Ovary (tissue), 9 donors: ENCODE data around the gene C5orf15. TPM values are rescaled to one million over a fixed set of nuclear protein-coding genes. Genes with fewer than 3 reads are reported as not detected.

ENCODE experiments used
- DNase-seq, 5 donors: peaks; one replicate each; pipeline ENCODE4 v3.0.0-alpha.2; 2019 to 2020
- H3K27ac ChIP-seq, 2 donors: fragments of 200-600 bp; one replicate each; pipeline versions ENCODE4 v1.5.1 to v1.8.0; 2019 to 2022
- H3K27me3 ChIP-seq: fragments of 200-600 bp; one replicate; pipeline ENCODE4 v1.8.0; 2022
- H3K36me3 ChIP-seq: fragments of 200-600 bp; sonication (generic); one replicate; pipeline ENCODE4 v1.5.1; 2019
- H3K4me1 ChIP-seq: one replicate; pipeline ENCODE4 v1.8.1; 2013; ENCODE audit warnings: mild to moderate bottlenecking, moderate library complexity; ENCODE audit not compliant: insufficient read depth
- H3K4me3 ChIP-seq: fragments of 200-600 bp; sonication (generic); one replicate; pipeline ENCODE4 v1.5.1; 2017
- H3K9me3 ChIP-seq, 2 donors: fragments of 200-600 bp in 1 of 2; sonication (generic) in 1 of 2; one replicate each; pipeline versions ENCODE4 v1.5.1 to v1.8.1; 2013 to 2019; ENCODE audit warnings: mild to moderate bottlenecking in 1 of 2, moderate library complexity in 1 of 2
- EP300 ChIP-seq: sonication (generic); formaldehyde crosslinking; IDR thresholded peaks from one replicate; pipeline ENCODE4 v1.6.1; 2017; ENCODE audit warnings: antibody characterized with exemption
- POLR2A ChIP-seq: fragments of 450-650 bp; IDR thresholded peaks from one replicate; pipeline ENCODE4 v1.6.1; 2017; ENCODE audit warnings: antibody characterized with exemption, mild to moderate bottlenecking, moderate library complexity
- WGBS, 3 donors: extraction: QIAGEN DNeasy Blood & Tissue Kit in 1 of 3; methylation state at CpG; one replicate each; pipeline versions ENCODE4 v1.1.5 to v1.1.7; 2013 to 2017; 5-methylcytosine and 5-hydroxymethylcytosine counted together
- intact Hi-C, 4 donors: fragments of 100-400 bp; cut with DNase I; formaldehyde crosslinking; loops; one replicate each; pipeline versions ENCODE4 v1.11.0 to v1.15.1; 2022 to 2023
- polyA plus RNA-seq, 2 donors: library from polyadenylated mRNA; stranded (reverse); fragments of 200-250 nt in 1 of 2; fragments of 350-450 nt in 1 of 2; fragmentation: Illumina TruSeq in 1 of 2; extraction: RNeasy Lipid Tissue Mini Kit (QIAGEN cat#74804) in 1 of 2; gene quantifications; one replicate each; pipeline ENCODE4 v1.2.3, GENCODE V29; 2013 to 2014
- total RNA-seq, 7 donors: library from RNA; depleted of rRNA in 2 of 7; stranded (reverse); fragments of >200 nt in 2 of 7; fragmentation: NEBNext Ultra II Directional in 3 of 7; extraction: Animal tissue kit (Norgen Biotek cat#: 25700) in 3 of 7; gene quantifications; one replicate each; pipeline versions ENCODE4 v1.1.0 to v1.2.4, GENCODE V29; 2016 to 2023
- TF ChIP-seq, protein P1 (sequence below), 3 donors: fragments of 450-650 bp in 2 of 3; fragments of 200-600 bp in 1 of 3; IDR thresholded peaks; one replicate each; pipeline versions ENCODE4 v1.5.1 to v1.8.0; 2016 to 2022; ENCODE audit warnings: antibody characterized with exemption in 3 of 3, mild to moderate bottlenecking in 1 of 3
- donor health status: DM: no; HTN: no; CAD: no; lungs with moderate emphysema.
- donor health status: DM: no; HTN: no; CAD: no.
- donor health status: Bipolar disorder and iron deficiency.
- donor health status: DM: yes; HTN: yes; CAD: no.
- donor health status: DM: no; HTN: no; CAD: no.
- donor health status: DM: yes; HTN: yes; CAD: no.

C5orf15 gene
- total and polyA plus RNA-seq, 9 donors, result 26.9 to 102 (median 34.5) TPM

DNA sequence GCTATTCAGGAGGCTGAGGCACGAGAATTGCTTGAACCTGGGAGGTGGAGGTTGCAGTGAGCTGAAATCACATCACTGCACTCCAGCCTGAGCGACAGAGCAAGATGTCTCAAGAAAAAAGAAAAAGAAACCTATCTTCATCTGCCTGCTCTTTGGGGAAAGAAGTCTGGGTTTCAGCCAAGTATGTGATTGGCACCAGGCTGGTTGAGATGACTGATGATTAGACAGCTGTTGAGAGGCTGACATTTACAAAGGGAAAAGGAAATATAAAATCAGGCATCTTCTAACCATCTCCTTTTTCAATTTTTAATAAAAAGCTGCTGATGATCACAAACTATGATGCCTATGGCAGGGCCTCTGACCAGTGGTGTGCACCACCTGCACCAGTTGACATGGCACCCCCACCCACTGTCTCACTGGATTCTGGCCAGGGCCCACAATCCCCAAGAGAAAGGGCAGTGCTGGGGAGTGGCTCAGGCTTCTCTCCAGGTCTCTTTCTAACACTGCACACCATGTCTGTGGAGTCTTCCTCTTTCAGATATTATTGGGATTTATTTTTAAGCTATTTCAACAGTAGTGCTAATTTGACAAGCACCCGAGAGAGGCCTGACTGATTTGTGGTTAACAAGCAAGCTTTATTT lies 17.2 kb upstream of the C5orf15 start:
- H3K36me3 ChIP-seq, result no peaks in the 10 kb centered on the region
- H3K4me1 ChIP-seq, result no peaks in the 10 kb centered on the region
- 86 to 91% (median 89%) methylated on average over 3 of the region's 3 CpGs for WGBS, 3 donors
- no peaks in the 10 kb centered on the region for H3K9me3 ChIP-seq
- no peaks in the 10 kb centered on the region for H3K27me3 ChIP-seq
- no peak overlapping the region for H3K4me3 ChIP-seq
- TF ChIP-seq, protein P1, sequence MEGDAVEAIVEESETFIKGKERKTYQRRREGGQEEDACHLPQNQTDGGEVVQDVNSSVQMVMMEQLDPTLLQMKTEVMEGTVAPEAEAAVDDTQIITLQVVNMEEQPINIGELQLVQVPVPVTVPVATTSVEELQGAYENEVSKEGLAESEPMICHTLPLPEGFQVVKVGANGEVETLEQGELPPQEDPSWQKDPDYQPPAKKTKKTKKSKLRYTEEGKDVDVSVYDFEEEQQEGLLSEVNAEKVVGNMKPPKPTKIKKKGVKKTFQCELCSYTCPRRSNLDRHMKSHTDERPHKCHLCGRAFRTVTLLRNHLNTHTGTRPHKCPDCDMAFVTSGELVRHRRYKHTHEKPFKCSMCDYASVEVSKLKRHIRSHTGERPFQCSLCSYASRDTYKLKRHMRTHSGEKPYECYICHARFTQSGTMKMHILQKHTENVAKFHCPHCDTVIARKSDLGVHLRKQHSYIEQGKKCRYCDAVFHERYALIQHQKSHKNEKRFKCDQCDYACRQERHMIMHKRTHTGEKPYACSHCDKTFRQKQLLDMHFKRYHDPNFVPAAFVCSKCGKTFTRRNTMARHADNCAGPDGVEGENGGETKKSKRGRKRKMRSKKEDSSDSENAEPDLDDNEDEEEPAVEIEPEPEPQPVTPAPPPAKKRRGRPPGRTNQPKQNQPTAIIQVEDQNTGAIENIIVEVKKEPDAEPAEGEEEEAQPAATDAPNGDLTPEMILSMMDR (IDR thresholded peaks at IDR 0.05), result no peak
- TF ChIP-seq EP300, result no peak
- no peak for TF ChIP-seq POLR2A
- H3K27ac ChIP-seq, result no peak overlapping the region
- no peak for DNase-seq
- intact Hi-C loops, result no loop called here

DNA sequence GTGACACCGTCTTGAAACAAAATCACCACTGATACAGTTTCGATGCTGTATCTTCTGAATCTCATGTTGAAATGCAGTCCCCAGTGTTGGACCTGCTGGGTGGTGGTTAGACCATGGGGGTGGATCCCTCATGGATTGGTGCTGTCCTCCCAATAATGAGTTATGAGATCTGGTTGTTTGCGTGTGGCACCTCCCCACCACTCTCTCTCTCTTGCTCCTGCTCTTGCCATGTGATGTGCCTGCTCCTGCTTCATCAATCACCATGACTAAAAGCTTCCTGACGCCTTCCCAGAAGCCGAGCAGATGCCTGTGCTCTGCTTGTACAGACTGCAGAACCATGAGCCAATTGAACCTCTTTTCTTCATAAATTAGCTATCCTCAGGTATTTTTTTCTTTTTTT lies 15.2 kb upstream of the C5orf15 start:
- H3K4me3 ChIP-seq, result no peak overlapping the region
- H3K4me1 ChIP-seq, result no peaks in the 10 kb centered on the region
- TF ChIP-seq, protein P1 (IDR thresholded peaks at IDR 0.05), result no peak
- TF ChIP-seq POLR2A (no peak), EP300 (no peak)
- no peak for DNase-seq
- no peaks in the 10 kb centered on the region for H3K36me3 ChIP-seq
- H3K9me3 ChIP-seq, result no peaks in the 10 kb centered on the region
- intact Hi-C loops, result no loop called here
- H3K27me3 ChIP-seq, result no peaks in the 10 kb centered on the region
- no peak overlapping the region for H3K27ac ChIP-seq
- 81 to 84% (median 82%) methylated on average over 5 of the region's 5 CpGs for WGBS, 3 donors

DNA sequence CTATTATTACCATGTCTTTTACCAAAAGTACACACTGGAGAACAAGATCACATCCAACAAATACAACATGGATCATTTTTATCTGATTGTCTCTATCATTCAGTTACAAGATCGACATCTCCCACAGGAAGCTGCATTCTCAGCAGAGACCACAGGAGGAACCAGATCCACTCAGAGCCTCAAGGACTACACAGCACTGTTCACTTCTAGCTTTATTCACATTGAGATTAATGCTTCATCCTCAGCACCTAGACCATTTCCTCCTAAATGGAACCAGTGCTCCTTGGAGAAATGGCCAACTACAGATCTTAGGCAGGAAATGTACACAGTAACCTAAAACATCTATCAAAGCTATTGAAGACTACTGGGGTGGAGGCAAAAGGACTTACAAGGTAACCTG lies 13.3 kb upstream of the C5orf15 start:
- WGBS, 3 donors, result 59 to 69% (median 67%) methylated on average over 1 of the region's 1 CpG
- no peak for DNase-seq
- Histone ChIP-seq H3K9me3 (no peaks in the 10 kb centered on the region), H3K4me1 (no peaks in the 10 kb centered on the region), H3K27ac (no peak overlapping the region), H3K4me3 (no peak overlapping the region), H3K36me3 (no peaks in the 10 kb centered on the region), H3K27me3 (no peaks in the 10 kb centered on the region)
- TF ChIP-seq EP300 (no peak), POLR2A (no peak)
- TF ChIP-seq, protein P1 (IDR thresholded peaks at IDR 0.05), result no peak
- intact Hi-C loops, result no loop called here

GRCh38 chr5:133980652-133981051 lies 12.2 kb upstream of the C5orf15 start:
- H3K9me3 ChIP-seq, result no peaks in the 10 kb centered on the region
- H3K27me3 ChIP-seq, result no peaks in the 10 kb centered on the region
- no peaks in the 10 kb centered on the region for H3K4me1 ChIP-seq
- TF ChIP-seq POLR2A, result no peak
- TF ChIP-seq, protein P1 (IDR thresholded peaks at IDR 0.05), result no peak
- TF ChIP-seq EP300, result no peak
- no peaks in the 10 kb centered on the region for H3K36me3 ChIP-seq
- DNase-seq, result no peak
- H3K4me3 ChIP-seq, result no peak overlapping the region
- intact Hi-C loops, result no loop called here
- 83 to 84% (median 83%) methylated on average over 7 of the region's 7 CpGs for WGBS, 3 donors
- H3K27ac ChIP-seq, result no peak overlapping the region
